GM10266 (cell line): ENCODE measurements around the gene TLX1.

Source experiments
- DNase-seq: peaks from one replicate; pipeline ENCODE4 v3.0.0; 2012; ENCODE audit errors: extremely low spot score
- CTCF ChIP-seq: IDR thresholded peaks from 2 replicates; pipeline ENCODE4 v1.5.1; 2012; ENCODE audit warnings: mild to moderate bottlenecking, low read depth; ENCODE audit not compliant: control insufficient read depth, insufficient read depth; ENCODE audit errors: missing control alignments

The TLX1 gene

GRCh38 chr10:101126684-101127628 lies 4.1 kb upstream of the TLX1 start:
- DNase-seq, result no peak
- no peak for TF ChIP-seq CTCF

- TF ChIP-seq CTCF, result no peak
- DNase-seq, result no peak
These were observed 959 bp upstream of the TLX1 start for GRCh38 chr10:101130141-101130540.

- DNase-seq, result no peak
- TF ChIP-seq CTCF, result no peak
These were observed 999 bp downstream of the TLX1 start for GRCh38 chr10:101131962-101132635.

GRCh38 chr10:101132636-101133473 lies 1.8 kb downstream of the TLX1 start:
- TF ChIP-seq CTCF, result no peak
- DNase-seq, result no peak

GRCh38 chr10:101133489-101134298 lies 2.6 kb downstream of the TLX1 start:
- no peak for TF ChIP-seq CTCF
- DNase-seq, result no peak

GRCh38 chr10:101134299-101135127 lies 3.4 kb downstream of the TLX1 start:
- DNase-seq, result no peak

More at GRCh38 chr10:101134299-101135127, 3.4 kb downstream of the TLX1 start:
- TF ChIP-seq CTCF, result no peak
